Natural killer cell (primary cell): ENCODE measurements around the gene B3GNT7. TPM values are rescaled to one million over a fixed set of nuclear protein-coding genes. Genes with fewer than 3 reads are reported as not detected.

Experiments
- ATAC-seq, 3 donors: fragments of 150-1000 bp in 2 of 3; fragments of 200-7000 bp in 1 of 3; cut with Tn5 transposase; 1 replicate in 1 of 3; 2 replicates in 2 of 3; pipeline ENCODE4 v1.10.0; 2021; ENCODE audit warnings: mild to moderate bottlenecking in 2 of 3, moderate library complexity in 2 of 3
- DNase-seq, 2 donors: peaks; one replicate each; pipeline versions ENCODE4 v3.0.0 to v3.0.0-alpha.2; 2013 to 2021; ENCODE audit warnings: mixed read lengths in 1 of 2
- H3K27ac ChIP-seq: one replicate; pipeline ENCODE4 v1.5.1; 2013; ENCODE audit warnings: mild to moderate bottlenecking, low read length
- H3K27me3 ChIP-seq: one replicate; pipeline ENCODE4 v1.6.1; 2013; ENCODE audit warnings: low read length; ENCODE audit not compliant: control insufficient read depth, insufficient read depth
- H3K36me3 ChIP-seq: one replicate; pipeline ENCODE4 v1.6.1; 2013; ENCODE audit warnings: low read length; ENCODE audit not compliant: control insufficient read depth, insufficient read depth
- H3K4me1 ChIP-seq: one replicate; pipeline ENCODE4 v1.6.1; 2013; ENCODE audit warnings: low read length; ENCODE audit not compliant: control insufficient read depth, insufficient read depth
- H3K4me3 ChIP-seq: one replicate; pipeline ENCODE4 v1.5.1; 2013; ENCODE audit warnings: low read length
- H3K9me3 ChIP-seq: one replicate; pipeline ENCODE4 v1.6.1; 2013; ENCODE audit warnings: low read length; ENCODE audit not compliant: control insufficient read depth, insufficient read depth
- H3K27ac Mint-ChIP-seq, 2 donors: one replicate each; pipeline ENCODE4 v1.8.0; 2022; ENCODE audit warnings: mild to moderate bottlenecking in 2 of 2, mixed read lengths in 2 of 2, moderate library complexity in 1 of 2
- H3K27me3 Mint-ChIP-seq, 2 donors: one replicate each; pipeline ENCODE4 v1.8.0; 2022; ENCODE audit warnings: low read depth in 2 of 2, mixed read lengths in 2 of 2
- H3K36me3 Mint-ChIP-seq: one replicate; pipeline ENCODE4 v1.8.0; 2022; ENCODE audit warnings: mixed read lengths
- H3K4me1 Mint-ChIP-seq, 2 donors: one replicate each; pipeline ENCODE4 v1.8.0; 2022; ENCODE audit warnings: mixed read lengths in 2 of 2
- H3K4me3 Mint-ChIP-seq: one replicate; pipeline ENCODE4 v1.8.0; 2022; ENCODE audit warnings: mild to moderate bottlenecking, moderate library complexity, mixed read lengths
- H3K9me3 Mint-ChIP-seq, 2 donors: one replicate each; pipeline ENCODE4 v1.8.0; 2022; ENCODE audit warnings: mixed read lengths in 2 of 2
- WGBS: methylation state at CpG from one replicate; pipeline ENCODE4 v1.1.7; 2013; ENCODE audit warnings: missing lambda C conversion rate; ENCODE audit not compliant: insufficient coverage; 5-methylcytosine and 5-hydroxymethylcytosine counted together
- intact Hi-C: fragments of 100-400 bp; cut with micrococcal nuclease; formaldehyde crosslinking; loops from one replicate; pipeline ENCODE4 v1.14.2; 2022
- total RNA-seq, 4 donors: library from RNA; stranded (reverse); fragments of 120-200 nt in 1 of 4; gene quantifications; one replicate each; pipeline versions ENCODE4 v1.2.3 to v1.2.4, GENCODE V29; 2013 to 2022
- TF ChIP-seq, protein P1 (sequence below): fragments of 200-600 bp; IDR thresholded peaks from one replicate; pipeline ENCODE4 v1.8.0; 2022; ENCODE audit warnings: antibody characterized with exemption

B3GNT7 gene
- total RNA-seq, 3 donors from 2014 or later (not counting 1 experiment from before 2014, with no cell fraction given) = 87.5 to 151 (median 113) TPM

DNA sequence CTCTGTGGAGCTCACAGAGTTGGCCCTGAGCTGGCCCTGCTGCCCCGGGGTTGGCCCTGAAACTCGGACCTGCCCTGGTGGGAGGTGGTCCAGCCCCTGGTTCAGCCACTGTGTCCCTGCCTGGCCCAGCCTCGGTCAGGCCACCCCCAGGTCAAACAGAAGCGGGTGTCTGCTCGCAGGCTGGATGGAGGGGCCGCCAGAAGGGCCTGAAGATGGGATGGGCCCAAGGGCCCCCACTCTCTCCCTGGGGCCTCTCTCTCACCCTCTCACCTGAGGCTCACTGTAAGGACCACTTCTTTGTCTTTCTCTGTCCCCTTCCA, 25.1 kb upstream of the B3GNT7 start:
- no peak for DNase-seq

DNA sequence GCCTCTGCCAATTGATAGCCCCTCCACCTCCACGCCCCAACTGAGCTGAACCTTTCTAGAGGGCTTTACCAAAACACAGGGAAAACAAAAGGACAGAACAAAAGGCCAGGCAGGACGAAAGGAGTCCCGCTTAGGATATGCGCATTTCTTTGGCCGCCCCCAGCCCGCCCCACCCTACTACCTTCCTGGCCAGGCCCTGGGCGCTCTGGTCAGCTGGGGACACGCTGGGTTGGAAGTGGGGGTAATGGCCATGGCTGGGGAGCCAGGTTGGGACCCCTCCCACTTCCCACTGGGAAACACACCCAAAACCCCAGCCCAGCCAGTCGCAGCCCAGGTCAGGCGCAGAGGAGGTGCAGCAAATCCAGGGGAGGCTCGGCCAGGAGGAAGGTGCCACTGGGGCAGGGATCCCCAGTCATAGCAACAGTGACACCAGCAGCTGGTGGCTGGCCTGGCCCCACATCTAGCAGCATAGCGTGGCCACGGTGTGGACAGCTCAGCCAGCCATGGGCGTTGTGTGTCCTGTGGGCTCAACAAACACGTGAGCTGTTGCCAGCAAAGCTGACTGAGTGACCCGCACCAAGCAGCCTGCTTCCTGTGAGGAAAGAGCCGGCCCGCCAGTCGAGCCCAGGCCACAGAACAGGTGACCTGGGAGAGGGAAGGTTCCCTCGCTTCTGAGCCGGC, 24.6 kb upstream of the B3GNT7 start:
- Histone ChIP-seq H3K9me3 (no peaks in the 10 kb centered on the region), H3K27me3 (no peaks in the 10 kb centered on the region), H3K4me3 (no peak overlapping the region), H3K36me3 (no peaks in the 10 kb centered on the region), H3K4me1 (no peaks in the 10 kb centered on the region), H3K27ac (no peak overlapping the region)
- ATAC-seq (no peak), DNase-seq (no peak)
- H3K27ac Mint-ChIP-seq = no peak overlapping the region
- no peaks in the 10 kb centered on the region for H3K27me3 Mint-ChIP-seq
- intact Hi-C loops = no loop called here
- 84% methylated on average over 19 of the region's 21 CpGs for WGBS
- no peaks in the 10 kb centered on the region for H3K4me1 Mint-ChIP-seq
- no peak overlapping the region for H3K4me3 Mint-ChIP-seq
- no peaks in the 10 kb centered on the region for H3K36me3 Mint-ChIP-seq
- no peaks in the 10 kb centered on the region for H3K9me3 Mint-ChIP-seq
- TF ChIP-seq, protein P1, sequence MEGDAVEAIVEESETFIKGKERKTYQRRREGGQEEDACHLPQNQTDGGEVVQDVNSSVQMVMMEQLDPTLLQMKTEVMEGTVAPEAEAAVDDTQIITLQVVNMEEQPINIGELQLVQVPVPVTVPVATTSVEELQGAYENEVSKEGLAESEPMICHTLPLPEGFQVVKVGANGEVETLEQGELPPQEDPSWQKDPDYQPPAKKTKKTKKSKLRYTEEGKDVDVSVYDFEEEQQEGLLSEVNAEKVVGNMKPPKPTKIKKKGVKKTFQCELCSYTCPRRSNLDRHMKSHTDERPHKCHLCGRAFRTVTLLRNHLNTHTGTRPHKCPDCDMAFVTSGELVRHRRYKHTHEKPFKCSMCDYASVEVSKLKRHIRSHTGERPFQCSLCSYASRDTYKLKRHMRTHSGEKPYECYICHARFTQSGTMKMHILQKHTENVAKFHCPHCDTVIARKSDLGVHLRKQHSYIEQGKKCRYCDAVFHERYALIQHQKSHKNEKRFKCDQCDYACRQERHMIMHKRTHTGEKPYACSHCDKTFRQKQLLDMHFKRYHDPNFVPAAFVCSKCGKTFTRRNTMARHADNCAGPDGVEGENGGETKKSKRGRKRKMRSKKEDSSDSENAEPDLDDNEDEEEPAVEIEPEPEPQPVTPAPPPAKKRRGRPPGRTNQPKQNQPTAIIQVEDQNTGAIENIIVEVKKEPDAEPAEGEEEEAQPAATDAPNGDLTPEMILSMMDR = no peak

More for the DNA sequence above, 25.1 kb upstream of the B3GNT7 start:
- Mint-ChIP-seq H3K36me3 (no peaks in the 10 kb centered on the region), H3K27ac (no peak overlapping the region), H3K4me1 (no peaks in the 10 kb centered on the region), H3K27me3 (no peaks in the 10 kb centered on the region), H3K9me3 (no peaks in the 10 kb centered on the region), H3K4me3 (no peak overlapping the region)
- 90% methylated on average over 6 of the region's 6 CpGs for WGBS
- Histone ChIP-seq H3K9me3 (no peaks in the 10 kb centered on the region), H3K27me3 (no peaks in the 10 kb centered on the region), H3K4me3 (no peak overlapping the region), H3K27ac (no peak overlapping the region), H3K4me1 (peaks cover under 1% of the 10 kb centered on the region), H3K36me3 (no peaks in the 10 kb centered on the region)
- TF ChIP-seq, protein P1 = no peak
- ATAC-seq = no peak
- intact Hi-C loops = no loop called here

DNA sequence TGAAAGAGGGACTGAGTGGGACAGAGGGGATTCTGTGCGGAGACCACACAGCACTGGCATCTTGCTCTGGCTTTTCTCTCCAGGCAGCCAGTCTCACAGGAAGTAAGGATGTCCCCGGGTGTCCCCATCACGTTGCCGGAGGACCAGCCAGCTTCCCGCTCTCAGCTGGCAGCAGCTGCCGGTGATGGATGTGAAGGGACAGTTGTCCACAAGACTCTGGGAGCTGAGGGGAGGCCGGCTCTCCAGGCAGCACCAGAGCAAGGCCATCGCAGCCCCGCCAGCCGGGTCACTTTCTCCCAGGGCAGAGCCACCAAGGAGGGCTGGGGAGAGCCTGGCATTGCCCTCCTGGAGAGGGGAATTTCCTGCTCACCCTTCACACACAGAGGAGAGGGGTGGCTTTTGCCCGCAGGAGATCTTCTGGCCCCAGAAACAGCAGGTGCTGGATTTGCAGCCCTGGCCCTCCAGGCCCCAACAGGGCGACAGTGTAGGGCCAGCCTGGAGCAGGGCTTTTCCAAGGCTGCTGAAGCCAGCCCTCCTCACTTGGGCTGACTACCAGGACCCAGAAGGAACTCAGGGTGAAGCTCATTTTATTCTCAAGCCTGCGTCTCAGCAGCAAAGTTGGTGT, 24.0 kb upstream of the B3GNT7 start:
- Histone ChIP-seq H3K9me3 (no peaks in the 10 kb centered on the region), H3K27ac (no peak overlapping the region), H3K4me1 (no peaks in the 10 kb centered on the region), H3K4me3 (no peak overlapping the region), H3K36me3 (no peaks in the 10 kb centered on the region), H3K27me3 (no peaks in the 10 kb centered on the region)
- WGBS = 91% methylated on average over 13 of the region's 13 CpGs
- DNase-seq (no peak), ATAC-seq (no peak)
- Mint-ChIP-seq H3K27ac (no peak overlapping the region), H3K4me1 (no peaks in the 10 kb centered on the region), H3K9me3 (no peaks in the 10 kb centered on the region), H3K36me3 (no peaks in the 10 kb centered on the region), H3K4me3 (no peak overlapping the region), H3K27me3 (no peaks in the 10 kb centered on the region)
- intact Hi-C loops = no loop called here
- TF ChIP-seq, protein P1 = no peak

DNA sequence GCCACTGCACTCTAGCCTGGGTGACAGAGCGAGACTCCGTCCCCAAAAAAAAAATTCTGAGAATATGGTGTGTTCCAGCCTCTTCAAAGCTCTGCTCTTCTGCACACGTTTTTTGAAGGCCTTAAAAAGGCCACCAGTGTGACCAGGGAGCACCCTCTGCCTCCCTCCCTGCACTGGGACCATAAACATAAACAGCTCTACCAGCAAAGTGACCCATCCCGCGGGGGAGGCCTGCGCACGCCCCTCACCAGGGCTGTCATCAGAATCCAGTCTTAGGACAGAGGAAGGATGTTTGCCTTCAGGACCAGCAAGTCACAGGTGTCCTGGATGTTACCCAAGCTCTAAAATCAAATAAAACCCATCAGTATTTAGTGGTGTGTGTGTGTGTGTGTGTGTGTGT, 23.2 kb upstream of the B3GNT7 start:
- TF ChIP-seq, protein P1 = no peak
- Mint-ChIP-seq H3K9me3 (no peaks in the 10 kb centered on the region), H3K4me1 (peaks cover 0 to 5% of the 10 kb centered on the region in 2 donors), H3K27me3 (peaks cover 0 to 3% of the 10 kb centered on the region in 2 donors), H3K36me3 (no peaks in the 10 kb centered on the region), H3K4me3 (no peak overlapping the region), H3K27ac (no peak overlapping the region)
- H3K27ac ChIP-seq = no peak overlapping the region
- no peak overlapping the region for H3K4me3 ChIP-seq
- intact Hi-C loops = no loop called here
- H3K4me1 ChIP-seq = no peaks in the 10 kb centered on the region
- no peaks in the 10 kb centered on the region for H3K36me3 ChIP-seq
- no peaks in the 10 kb centered on the region for H3K9me3 ChIP-seq
- no peaks in the 10 kb centered on the region for H3K27me3 ChIP-seq
- no peak for DNase-seq
- ATAC-seq = no peak
- WGBS = 93% methylated on average over 7 of the region's 7 CpGs
